IPS-NIHi11 (cell line): ENCODE data around the gene CDYL2.
"Not testable (repeated sequence)": the region's sequence is repeated elsewhere in the genome, so short reads cannot be mapped to it uniquely, and the experiment has no call there.

Source experiments
- DNase-seq: peaks from one replicate; pipeline ENCODE4 v3.0.0; 2012; ENCODE audit warnings: mixed read lengths, low spot score

CDYL2 gene

DNA sequence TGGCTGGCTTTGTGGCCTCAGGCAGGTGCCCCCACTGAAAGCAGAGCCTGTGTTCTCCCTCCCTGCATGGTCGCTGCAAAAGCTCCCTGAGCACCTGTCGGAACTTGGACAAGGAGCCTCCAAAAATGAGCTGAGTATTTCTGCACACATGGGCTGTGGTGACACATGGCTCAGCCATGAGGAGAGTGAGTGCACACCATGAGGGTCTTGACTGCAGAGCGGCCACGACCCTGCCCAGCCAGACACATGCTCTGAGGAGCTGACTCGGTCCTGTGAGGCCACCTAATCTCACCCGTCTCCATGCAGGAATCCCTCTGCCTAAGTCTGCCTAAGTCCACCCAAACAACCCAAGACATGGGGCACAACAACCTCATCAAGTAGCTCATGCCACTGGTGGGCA is 134.7 kb downstream of the CDYL2 start:
- no peak for DNase-seq

- DNase-seq, result no peak
These were observed 136.5 kb downstream of the CDYL2 start for GRCh38 chr16:80667925-80668324.

- DNase-seq, result no peak
These were observed 137.2 kb downstream of the CDYL2 start for GRCh38 chr16:80667251-80667560.

DNA sequence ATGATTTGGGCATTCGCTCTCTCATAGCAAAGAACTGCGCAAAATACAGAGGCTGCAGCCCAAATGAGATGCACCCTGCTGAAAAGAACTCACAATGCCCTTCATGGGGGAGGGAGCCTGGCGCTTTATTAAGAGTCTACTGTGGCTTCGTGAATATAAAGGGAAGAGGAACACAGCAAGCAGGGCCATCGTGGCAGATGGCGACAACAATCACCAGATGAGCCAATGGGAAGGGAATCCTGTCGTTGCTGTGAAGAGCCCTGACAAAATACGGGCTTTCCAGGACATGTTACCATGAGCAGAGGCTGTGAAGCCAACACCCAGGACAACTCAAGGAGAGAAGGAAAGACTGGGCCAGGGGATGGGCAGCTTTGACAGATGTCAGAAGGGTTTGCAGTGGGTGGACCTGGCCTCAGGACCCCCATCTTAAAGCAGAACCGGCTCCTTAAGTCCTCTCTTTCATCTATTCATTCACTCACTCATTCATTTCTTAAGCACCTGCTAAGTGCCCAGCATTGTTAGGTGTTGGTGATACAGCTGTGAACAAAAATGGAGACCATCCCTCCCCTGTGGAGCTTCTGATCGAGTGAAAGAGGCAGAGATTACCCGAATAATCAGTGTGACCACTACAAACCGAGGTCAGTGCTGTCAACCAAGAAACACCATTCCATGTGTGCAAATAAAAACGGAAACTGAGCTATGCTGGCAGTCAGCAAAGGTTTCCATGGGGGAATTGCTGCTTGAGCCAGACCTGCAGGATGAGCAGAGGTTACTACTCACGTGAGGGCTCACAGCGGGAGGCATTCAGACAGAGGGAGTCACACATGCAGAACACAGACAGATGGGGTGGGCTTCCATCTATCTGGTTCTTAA is 137.8 kb downstream of the CDYL2 start:
- DNase-seq, result no peak

GRCh38 chr16:80665356-80665755 is 139.0 kb downstream of the CDYL2 start:
- DNase-seq, result no peak

GRCh38 chr16:80664786-80665185 is 139.6 kb downstream of the CDYL2 start:
- DNase-seq, result no peak

GRCh38 chr16:80664226-80664625 is 140.2 kb downstream of the CDYL2 start:
- DNase-seq, result no peak

DNA sequence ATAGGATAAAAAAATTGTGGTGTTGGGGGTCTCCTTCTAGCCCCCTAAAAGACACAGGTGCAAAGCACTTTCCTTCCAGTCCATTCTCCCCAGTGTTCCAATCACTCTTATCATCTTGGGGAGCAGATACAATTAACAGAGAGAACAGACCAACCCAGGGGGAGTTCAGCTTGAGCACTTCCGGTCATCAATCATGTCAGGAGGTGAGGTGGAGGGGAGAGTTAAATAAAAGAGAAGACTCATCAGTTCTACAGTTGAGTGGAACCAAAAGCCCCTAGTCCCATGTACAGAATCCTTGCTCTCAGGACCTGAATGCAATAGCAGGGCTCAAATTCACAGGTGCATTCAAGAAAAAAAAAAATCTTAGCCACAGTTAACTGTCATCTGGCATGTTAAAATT is 141.3 kb downstream of the CDYL2 start:
- DNase-seq, result no peak

DNA sequence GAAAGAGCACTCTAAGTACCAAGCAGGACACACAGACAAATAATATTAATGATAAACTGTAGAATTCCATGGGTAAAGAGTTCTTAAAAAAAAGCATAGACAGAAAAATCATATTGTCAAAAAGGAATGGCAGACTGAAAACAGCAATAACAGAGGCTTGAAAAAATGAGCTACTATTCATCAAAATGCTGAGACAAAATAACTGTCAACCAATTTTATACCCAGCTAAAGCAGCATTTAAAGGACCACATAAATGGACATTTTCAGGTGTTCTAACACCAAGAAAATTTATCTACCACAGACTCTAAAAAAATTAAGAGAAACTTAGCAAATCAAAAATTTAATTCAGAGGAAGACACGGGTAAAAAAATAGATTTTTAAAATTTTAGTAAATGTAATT is 144.5 kb downstream of the CDYL2 start:
- no peak for DNase-seq

- DNase-seq, result no peak
These were observed 147.7 kb downstream of the CDYL2 start for GRCh38 chr16:80656711-80657150.

GRCh38 chr16:80656161-80656560 is 148.2 kb downstream of the CDYL2 start:
- no peak for DNase-seq

DNA sequence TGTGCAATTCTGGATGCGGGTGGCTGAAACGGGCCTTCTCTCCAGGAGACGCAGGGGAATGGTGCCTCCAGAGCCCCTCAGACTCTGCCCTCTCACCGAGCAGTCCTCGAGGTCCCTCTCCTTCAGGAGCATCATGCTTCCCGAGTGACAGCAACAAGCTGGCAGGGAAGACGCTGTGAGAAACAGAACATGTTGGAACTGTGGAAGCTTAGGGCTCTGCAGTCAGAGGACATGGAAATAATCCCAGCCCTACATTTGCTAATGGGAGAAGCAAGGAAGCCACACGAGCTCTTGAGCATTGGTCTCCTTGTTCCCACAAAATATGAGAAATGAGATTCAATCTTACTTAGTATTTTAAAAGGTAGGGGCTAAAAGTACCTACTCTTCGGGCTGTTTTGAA is 148.6 kb downstream of the CDYL2 start:
- no peak for DNase-seq

DNA sequence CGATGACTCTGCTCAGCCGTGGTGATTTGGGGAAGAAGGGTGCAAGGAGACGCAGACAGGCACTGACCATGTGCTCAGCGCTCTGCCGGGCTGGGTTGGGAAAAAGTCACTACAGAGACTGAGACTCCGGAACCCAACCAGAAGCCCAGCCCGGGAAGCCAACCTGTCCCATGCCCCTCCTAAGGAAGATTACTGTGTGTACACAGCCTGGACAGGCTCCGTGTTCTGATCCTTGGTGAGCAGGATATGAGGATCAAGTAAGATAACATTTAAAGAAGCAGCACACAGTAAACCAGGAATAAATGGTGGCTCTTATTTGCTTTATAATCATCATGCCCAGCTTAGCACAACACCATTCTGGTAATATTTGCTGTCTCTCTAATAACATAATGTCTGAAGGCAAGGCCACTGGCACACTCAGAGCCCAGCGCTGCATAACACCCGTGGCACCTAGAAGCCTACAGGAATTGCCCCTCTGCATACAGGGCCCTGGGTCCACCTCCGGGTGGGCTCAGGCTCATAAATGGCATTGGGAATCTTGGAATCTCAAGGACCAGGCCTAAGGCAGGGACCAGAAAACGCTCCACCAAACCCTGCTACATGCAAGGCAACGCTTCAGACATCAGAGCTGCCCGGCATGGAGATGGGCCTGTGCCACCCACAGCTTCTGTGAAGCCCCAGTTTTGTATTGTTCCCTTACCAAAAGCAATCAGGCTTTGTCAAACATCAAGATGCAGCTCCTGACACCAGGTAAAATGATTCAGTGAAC is 150.1 kb downstream of the CDYL2 start:
- no peak for DNase-seq

- DNase-seq, result no peak
These were observed 152.0 kb downstream of the CDYL2 start for GRCh38 chr16:80652441-80652840.

DNA sequence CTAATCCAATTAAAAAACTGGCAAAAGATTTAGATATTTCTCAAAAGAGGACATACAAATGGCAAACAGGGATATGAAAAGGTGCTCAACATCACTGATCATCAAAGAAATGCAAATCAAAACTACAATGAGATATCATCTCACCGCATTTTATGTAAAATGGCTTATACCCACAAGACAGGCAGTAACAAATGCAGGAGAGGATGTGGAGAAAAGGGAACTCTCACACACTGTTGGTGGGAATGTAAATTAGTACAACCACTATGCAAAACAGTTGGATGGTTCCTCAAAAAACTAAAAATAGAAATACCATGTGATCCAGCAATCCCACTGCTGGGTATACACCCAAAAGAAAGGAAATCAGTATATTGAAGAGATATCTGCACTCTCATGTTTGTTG is 154.1 kb downstream of the CDYL2 start:
- DNase-seq, result not testable (repeated sequence)

DNA sequence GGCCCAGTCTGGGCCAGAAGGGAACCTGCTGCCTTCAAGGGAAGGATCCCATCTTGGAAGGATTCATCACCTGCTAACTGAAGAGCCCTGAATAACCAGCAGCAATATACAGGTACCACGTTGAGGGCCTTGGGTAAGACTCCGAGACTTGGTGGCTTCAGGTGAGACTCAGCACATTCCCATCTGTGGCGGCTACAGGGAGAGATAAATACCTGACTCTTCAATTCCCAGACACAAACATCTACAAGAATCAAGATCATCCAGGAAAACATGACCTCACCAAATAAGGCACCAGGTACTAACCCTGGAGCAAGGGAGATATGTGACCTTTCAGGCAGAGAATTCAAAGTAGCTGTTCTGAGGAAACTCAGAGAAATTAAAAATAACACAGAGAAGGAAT is 164.1 kb downstream of the CDYL2 start:
- DNase-seq, result no peak

DNA sequence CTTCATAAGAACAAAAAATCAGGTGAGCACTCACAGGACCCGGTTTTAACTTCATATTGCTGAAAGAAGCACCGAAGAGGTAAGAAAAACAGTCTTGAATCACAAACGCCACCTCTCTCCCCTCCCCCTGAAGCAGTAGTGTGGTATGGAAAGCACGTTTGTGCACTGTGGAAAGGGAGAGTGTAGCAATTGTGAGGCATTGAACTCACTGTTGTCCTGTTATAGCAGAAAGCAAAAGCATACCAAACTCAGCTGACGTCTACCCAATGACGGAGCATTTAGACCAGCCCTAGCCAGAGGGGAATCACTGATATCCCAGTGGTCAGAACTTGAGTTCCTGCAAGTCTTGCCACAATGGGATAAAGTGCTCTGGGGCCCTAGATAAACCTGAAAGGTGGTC is 164.8 kb downstream of the CDYL2 start:
- DNase-seq, result no peak

- no peak for DNase-seq
These were observed 166.8 kb downstream of the CDYL2 start for GRCh38 chr16:80637621-80638020.

- DNase-seq, result no peak
These were observed 172.8 kb downstream of the CDYL2 start for GRCh38 chr16:80631581-80631980.

DNA sequence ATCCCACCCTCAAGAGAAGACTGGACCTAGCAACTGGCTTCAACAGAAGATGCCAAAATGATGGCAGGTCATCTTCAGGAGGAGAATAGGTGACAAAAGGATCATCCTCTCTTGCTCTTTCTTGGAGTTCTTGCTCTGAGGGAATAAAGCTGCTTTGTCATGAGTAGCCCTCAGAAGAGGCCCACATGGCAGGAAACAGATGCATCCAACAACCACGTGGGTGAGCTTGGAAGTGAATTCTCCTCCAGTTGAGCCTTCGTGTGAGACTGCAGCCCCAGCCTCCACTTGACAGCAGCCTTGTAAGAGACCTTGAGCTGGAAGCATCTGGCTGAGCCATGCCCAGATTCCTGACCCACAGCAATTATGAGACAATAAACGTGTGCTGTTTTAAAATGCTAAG is 176.1 kb downstream of the CDYL2 start:
- no peak for DNase-seq

DNA sequence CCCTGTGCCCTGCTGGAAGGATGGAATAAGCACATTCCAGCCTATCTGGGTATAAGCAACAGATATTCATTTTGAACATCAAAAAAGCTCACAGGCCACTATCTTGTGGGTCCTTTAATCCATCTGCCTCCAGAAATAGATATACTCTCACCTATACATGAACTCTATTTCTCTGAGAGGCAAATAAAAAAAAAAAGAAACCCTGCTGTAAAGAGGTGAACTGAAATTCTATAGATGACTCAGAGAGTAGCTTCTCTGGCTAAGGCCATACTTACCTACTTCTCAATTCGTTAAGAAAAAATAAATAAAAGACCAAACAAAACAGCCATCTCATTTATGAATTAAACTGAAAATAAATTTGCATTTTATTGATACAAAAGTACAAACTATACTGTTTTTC is 177.3 kb downstream of the CDYL2 start:
- no peak for DNase-seq

- DNase-seq, result no peak
These were observed 181.0 kb downstream of the CDYL2 start for GRCh38 chr16:80623376-80623775.

DNA sequence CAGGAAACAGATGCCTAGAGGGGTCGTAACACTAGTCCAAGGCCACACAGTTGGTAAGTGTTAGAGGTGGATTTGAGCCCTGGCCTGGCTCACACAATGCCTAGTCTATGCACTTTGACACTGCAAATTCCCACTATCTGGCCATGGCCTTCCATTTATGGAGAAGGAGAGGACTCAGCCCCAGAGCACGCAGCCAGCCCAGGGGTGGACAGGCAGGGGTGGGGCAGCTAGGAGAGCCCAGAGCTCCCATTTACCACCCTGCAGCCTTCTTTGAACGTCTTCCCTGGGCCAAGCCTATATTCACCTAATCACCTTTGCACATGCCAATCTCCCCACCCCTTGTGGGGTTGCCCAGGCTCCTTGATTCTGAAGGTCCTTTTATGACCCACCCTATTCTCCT is 182.4 kb downstream of the CDYL2 start:
- no peak for DNase-seq
